GM23248 (cell line): ENCODE measurements around the gene FOXP3. TPM values are rescaled to one million over a fixed set of nuclear protein-coding genes. Genes with fewer than 3 reads are reported as not detected.

ENCODE experiments used
- DNase-seq: peaks from one replicate; pipeline ENCODE4 v3.0.0-alpha.2; 2015
- H2AFZ ChIP-seq: fragments of 200-600 bp; sonication (generic); 2 replicates; pipeline ENCODE4 v1.6.1; 2016; ENCODE audit warnings: antibody characterized with exemption
- H3F3A ChIP-seq: fragments of 200-600 bp; sonication (generic); 2 replicates; pipeline ENCODE4 v1.6.1; 2016; ENCODE audit warnings: mild to moderate bottlenecking, antibody characterized with exemption, mixed run types; ENCODE audit not compliant: insufficient read depth
- H3K27ac ChIP-seq: fragments of 200-600 bp; sonication (generic); 2 replicates; pipeline ENCODE4 v1.5.1; 2016; ENCODE audit warnings: mild to moderate bottlenecking
- H3K27me3 ChIP-seq: fragments of 200-600 bp; sonication (generic); replicated peaks from 2 replicates; pipeline ENCODE4 v1.6.1; 2016; ENCODE audit warnings: mild to moderate bottlenecking; ENCODE audit not compliant: insufficient read depth
- H3K36me3 ChIP-seq: fragments of 200-600 bp; sonication (generic); 2 replicates; pipeline ENCODE4 v1.6.1; 2016; ENCODE audit warnings: low read depth, mild to moderate bottlenecking
- H3K4me1 ChIP-seq: fragments of 200-600 bp; sonication (generic); 2 replicates; pipeline ENCODE4 v1.6.1; 2016; ENCODE audit warnings: mild to moderate bottlenecking; ENCODE audit not compliant: insufficient read depth
- H3K4me2 ChIP-seq: fragments of 200-600 bp; sonication (generic); one replicate; pipeline ENCODE4 v1.6.1; 2016; ENCODE audit warnings: mild to moderate bottlenecking; ENCODE audit not compliant: unreplicated experiment
- H3K4me3 ChIP-seq: fragments of 200-600 bp; sonication (generic); 2 replicates; pipeline ENCODE4 v1.5.1; 2016; ENCODE audit warnings: mild to moderate bottlenecking
- H3K79me2 ChIP-seq: fragments of 200-600 bp; sonication (generic); 2 replicates; pipeline ENCODE4 v1.6.1; 2016; ENCODE audit warnings: mild to moderate bottlenecking; ENCODE audit not compliant: insufficient read depth
- H3K9ac ChIP-seq: fragments of 200-600 bp; sonication (generic); 2 replicates; pipeline ENCODE4 v1.6.1; 2016; ENCODE audit warnings: mild to moderate bottlenecking
- H3K9me2 ChIP-seq: fragments of 200-600 bp; sonication (generic); 2 replicates; pipeline ENCODE4 v1.6.1; 2016; ENCODE audit warnings: mixed run types, mild to moderate bottlenecking, moderate library complexity; ENCODE audit not compliant: insufficient read depth
- H3K9me3 ChIP-seq: fragments of 200-600 bp; sonication (generic); one replicate; pipeline ENCODE4 v1.6.1; 2017; ENCODE audit warnings: low read depth
- H4K20me1 ChIP-seq: fragments of 200-600 bp; sonication (generic); 2 replicates; pipeline ENCODE4 v1.6.0; 2016; ENCODE audit not compliant: insufficient read depth
- EZH2 ChIP-seq: fragments of 200-600 bp; sonication (generic); IDR thresholded peaks from 2 replicates; pipeline ENCODE4 v1.6.1; 2018; ENCODE audit warnings: antibody characterized with exemption, mild to moderate bottlenecking; ENCODE audit not compliant: insufficient read depth, poor library complexity, severe bottlenecking
- EZH2phosphoT487 ChIP-seq: fragments of 200-600 bp; sonication (generic); IDR thresholded peaks from 2 replicates; pipeline ENCODE4 v1.6.1; 2018; ENCODE audit warnings: antibody characterized with exemption, moderate library complexity, mild to moderate bottlenecking, low read depth; ENCODE audit not compliant: insufficient read depth
- WGBS, 2 experiments: methylation state at CpG; one replicate each; pipeline ENCODE4 v1.1.6; 2015 to 2017; ENCODE audit warnings: low lambda C conversion rate in 2 of 2, low coverage in 1 of 2; ENCODE audit errors: missing lambda C conversion rate in 2 of 2; 5-methylcytosine and 5-hydroxymethylcytosine counted together
- in situ Hi-C: fragments of 300-500 bp; cut with MboI; formaldehyde crosslinking; loops from 2 replicates; pipeline ENCODE4 v1.15.0; 2020
- polyA plus RNA-seq: library from polyadenylated mRNA; unstranded; fragments of >200 nt; fragmentation: Nextera tagmentation; extraction: Ambion mirVana; gene quantifications from 2 replicates; pipeline ENCODE4 v1.2.1, GENCODE V29; 2016
- total RNA-seq: library from RNA; depleted of rRNA; stranded (reverse); fragments of >200 nt; shearing (Covaris generic); gene quantifications from 2 replicates; pipeline ENCODE4 v1.2.3, GENCODE V29; 2014

FOXP3 gene
- total and polyA plus RNA-seq, 2 experiments from 2014 or later, result 0.08 TPM; not detected in 1

GRCh38 chrX:49225858-49226257 is 38.7 kb downstream of the FOXP3 start:
- Histone ChIP-seq H3K4me1 (no peaks in the 10 kb centered on the region), H3K9me2 (no peaks in the 10 kb centered on the region), H3K4me3 (no peak overlapping the region), H3K79me2 (no peaks in the 10 kb centered on the region), H2AFZ (no peak overlapping the region), H3K4me2 (no peak overlapping the region), H3K27ac (no peak overlapping the region), H3K9ac (no peak overlapping the region), H3F3A (no peaks in the 10 kb centered on the region), H3K36me3 (no peaks in the 10 kb centered on the region), H4K20me1 (no peaks in the 10 kb centered on the region), H3K9me3 (no peaks in the 10 kb centered on the region), H3K27me3 (no peaks in the 10 kb centered on the region)
- no peak for TF ChIP-seq EZH2phosphoT487
- no peak for TF ChIP-seq EZH2
- DNase-seq, result no peak
- in situ Hi-C loops, result no loop called here
- WGBS, 2 experiments, result 66 to 71% methylated on average over 5 to 10 of the region's 14 CpGs

- Histone ChIP-seq H3K9me3 (no peaks in the 10 kb centered on the region), H4K20me1 (no peaks in the 10 kb centered on the region), H3K4me3 (no peak overlapping the region), H3K9me2 (no peaks in the 10 kb centered on the region), H3F3A (no peaks in the 10 kb centered on the region), H3K9ac (no peak overlapping the region), H3K4me2 (no peak overlapping the region), H3K36me3 (no peaks in the 10 kb centered on the region), H3K27ac (no peak overlapping the region), H3K79me2 (no peaks in the 10 kb centered on the region), H2AFZ (no peak overlapping the region), H3K27me3 (no peaks in the 10 kb centered on the region), H3K4me1 (no peaks in the 10 kb centered on the region)
- in situ Hi-C loops, result no loop called here
- TF ChIP-seq EZH2 (no peak), EZH2phosphoT487 (no peak)
- 67 to 90% methylated on average over 2 of the region's 2 CpGs for WGBS, 2 experiments
- no peak for DNase-seq
These were observed 42.6 kb downstream of the FOXP3 start for GRCh38 chrX:49221868-49222267.

GRCh38 chrX:49220100-49220499 is 44.4 kb downstream of the FOXP3 start:
- TF ChIP-seq EZH2, result no peak
- no peak for TF ChIP-seq EZH2phosphoT487
- Histone ChIP-seq H3F3A (no peaks in the 10 kb centered on the region), H3K9me3 (no peaks in the 10 kb centered on the region), H3K27me3 (no peaks in the 10 kb centered on the region), H3K27ac (no peak overlapping the region), H2AFZ (no peak overlapping the region), H3K9ac (no peak overlapping the region), H3K79me2 (no peaks in the 10 kb centered on the region), H3K9me2 (no peaks in the 10 kb centered on the region), H4K20me1 (no peaks in the 10 kb centered on the region), H3K4me1 (no peaks in the 10 kb centered on the region), H3K4me3 (no peak overlapping the region), H3K36me3 (no peaks in the 10 kb centered on the region), H3K4me2 (no peak overlapping the region)
- no peak for DNase-seq
- in situ Hi-C loops, result no loop called here

GRCh38 chrX:49214996-49215526 is 49.4 kb downstream of the FOXP3 start:
- Histone ChIP-seq H3K27ac (no peak overlapping the region), H4K20me1 (no peaks in the 10 kb centered on the region), H3K36me3 (no peaks in the 10 kb centered on the region), H3K4me3 (no peak overlapping the region), H3K9ac (no peak overlapping the region), H3K9me3 (no peaks in the 10 kb centered on the region), H3K79me2 (no peaks in the 10 kb centered on the region), H3K4me1 (no peaks in the 10 kb centered on the region), H2AFZ (no peak overlapping the region), H3K27me3 (no peaks in the 10 kb centered on the region), H3F3A (no peaks in the 10 kb centered on the region), H3K9me2 (no peaks in the 10 kb centered on the region), H3K4me2 (no peak overlapping the region)
- TF ChIP-seq EZH2phosphoT487 (no peak), EZH2 (no peak)
- 73 to 89% methylated on average over 12 of the region's 14 CpGs for WGBS, 2 experiments
- no peak for DNase-seq
- in situ Hi-C loops, result no loop called here

- no peak for DNase-seq
- in situ Hi-C loops, result no loop called here
- Histone ChIP-seq H3K4me1 (no peaks in the 10 kb centered on the region), H3F3A (no peaks in the 10 kb centered on the region), H3K4me2 (no peak overlapping the region), H3K9me3 (no peaks in the 10 kb centered on the region), H4K20me1 (no peaks in the 10 kb centered on the region), H3K9me2 (no peaks in the 10 kb centered on the region), H3K4me3 (no peak overlapping the region), H3K27me3 (no peaks in the 10 kb centered on the region), H3K79me2 (no peaks in the 10 kb centered on the region), H3K9ac (no peak overlapping the region), H2AFZ (no peak overlapping the region), H3K36me3 (no peaks in the 10 kb centered on the region), H3K27ac (no peak overlapping the region)
- no peak for TF ChIP-seq EZH2
- TF ChIP-seq EZH2phosphoT487, result no peak
- 40 to 58% methylated on average over 1 to 2 of the region's 2 CpGs for WGBS, 2 experiments
These were observed 50.1 kb downstream of the FOXP3 start for GRCh38 chrX:49214416-49214815.
